ENCODE results near the gene ACTL8. TPM values are rescaled to one million over a fixed set of nuclear protein-coding genes. Genes with fewer than 3 reads are reported as not detected.

Gene ACTL8
- total RNA-seq, 4 donors from 2014 or later = 0.18 to 0.50 (median 0.19) TPM; not detected in 1

GRCh38 chr1:17874710-17875109 is 119.6 kb downstream of the ACTL8 start:
- Histone ChIP-seq H3K36me3 (no peaks in the 10 kb centered on the region), H3K4me3 (no peak overlapping the region), H3K4me1 (no peaks in the 10 kb centered on the region), H3K27me3 (peaks cover 0 to 20% (median 0%) of the 10 kb centered on the region in 4 donors), H3K9me3 (no peaks in the 10 kb centered on the region), H3K27ac (peak overlapping the region in 1 of 4 donors; percentile 9)
- intact Hi-C loops (cut with DNase I) = no loop called here
- WGBS, 2 donors = 13 to 24% methylated on average over 4 to 5 of the region's 5 CpGs
- no peak for DNase-seq
- TF ChIP-seq CTCF (IDR thresholded peaks at IDR 0.05) = no peak
- TF ChIP-seq POLR2A (IDR thresholded peaks at IDR 0.05) = no peak

DNA sequence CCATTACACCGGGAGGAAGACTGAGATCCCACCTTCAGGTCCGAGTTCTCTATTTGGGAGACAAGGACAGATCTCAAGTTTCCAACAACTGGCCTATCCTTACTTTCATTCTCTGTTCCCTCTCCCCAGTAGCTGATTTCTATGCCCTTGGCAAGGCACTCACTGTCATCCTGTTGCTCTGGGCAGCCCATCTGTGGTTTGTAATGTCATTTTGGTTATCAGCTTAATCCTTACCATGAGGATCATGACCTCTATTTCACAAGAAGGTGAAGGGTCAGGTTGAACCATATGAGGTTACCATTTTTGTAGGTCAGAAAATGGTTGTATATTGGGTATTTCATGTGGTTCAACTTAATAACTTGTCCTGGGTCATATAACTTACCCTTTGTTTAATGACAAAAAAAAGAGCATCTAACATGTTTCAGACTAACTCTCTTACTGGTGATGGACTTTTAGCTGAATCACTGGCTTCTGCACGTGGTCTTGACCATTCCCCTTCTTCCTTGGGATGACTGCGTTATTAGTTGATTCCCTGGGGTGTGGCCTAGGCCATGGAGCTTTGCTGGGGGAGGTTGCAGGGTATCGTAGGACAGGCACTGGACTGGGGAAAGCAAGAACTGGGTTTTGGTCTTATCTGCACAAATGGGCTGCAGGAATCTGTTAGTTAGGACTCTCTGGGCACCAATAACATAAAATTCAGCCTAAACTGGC is 120.2 kb downstream of the ACTL8 start:
- peaks cover 0 to 25% (median 0%) of the 10 kb centered on the region in 4 donors for H3K27me3 ChIP-seq
- intact Hi-C loops (cut with DNase I) = no loop called here
- H3K4me1 ChIP-seq = no peaks in the 10 kb centered on the region
- H3K27ac ChIP-seq = peak overlapping the region in 1 of 4 donors; percentile 9
- H3K9me3 ChIP-seq = no peaks in the 10 kb centered on the region
- no peak for DNase-seq
- no peak for TF ChIP-seq POLR2A (IDR thresholded peaks at IDR 0.05)
- no peak for TF ChIP-seq CTCF (IDR thresholded peaks at IDR 0.05)
- 21 to 50% methylated on average over 4 of the region's 5 CpGs for WGBS, 2 donors
- H3K4me3 ChIP-seq = no peak overlapping the region
- H3K36me3 ChIP-seq = no peaks in the 10 kb centered on the region

- Histone ChIP-seq H3K36me3 (no peaks in the 10 kb centered on the region), H3K4me3 (no peak overlapping the region), H3K4me1 (no peaks in the 10 kb centered on the region), H3K9me3 (no peaks in the 10 kb centered on the region), H3K27ac (no peak overlapping the region), H3K27me3 (peaks cover 0 to 25% (median 0%) of the 10 kb centered on the region in 4 donors)
- no peak for DNase-seq
- TF ChIP-seq POLR2A (IDR thresholded peaks at IDR 0.05) (no peak), CTCF (IDR thresholded peaks at IDR 0.05) (no peak)
- intact Hi-C loops (cut with DNase I) = no loop called here
- WGBS, 2 donors = 91 to 95% methylated on average over 4 of the region's 4 CpGs
Observed at GRCh38 chr1:17875882-17876280, 120.7 kb downstream of the ACTL8 start.

Other genes starting within 250 kb of the ACTL8 start
- gene ARHGEF10L, start 215.6 kb upstream of the ACTL8 start, total RNA-seq = 10 to 100 TPM; 30.0 to 61.4 (median 44.7) TPM

All from esophagus squamous epithelium (tissue), 5 donors.